K562 (cell line): ENCODE data around the gene NT5C1A. TPM values are rescaled to one million over a fixed set of nuclear protein-coding genes. Genes with fewer than 3 reads are reported as not detected.

Experiments
- CBFA2T3 ChIP-seq: fragments of 450-650 bp; IDR thresholded peaks from 2 replicates; pipeline ENCODE4 v1.6.1; 2017
- CHD2 ChIP-seq: IDR thresholded peaks from 2 replicates; pipeline ENCODE4 v1.6.1; 2011; ENCODE audit warnings: low read depth, low read length
- CREB1 ChIP-seq, 2 experiments: sonication (generic) in 1 of 2; formaldehyde crosslinking in 1 of 2; IDR thresholded peaks; 2 replicates each; pipeline versions ENCODE4 v1.6.1 to v1.8.0; 2012 to 2022; ENCODE audit warnings: inconsistent platforms in 1 of 2, mild to moderate bottlenecking in 1 of 2, missing genetic modification reagents in 1 of 2, moderate library complexity in 1 of 2
- ERF ChIP-seq: fragments of 450-650 bp; formaldehyde crosslinking; IDR thresholded peaks from 2 replicates; pipeline ENCODE4 v1.4.0; 2020; ENCODE audit warnings: mild to moderate bottlenecking, mixed read lengths
- FOSL1 ChIP-seq: fragments of 200-800 bp; sonication (Bioruptor generic); conservative IDR thresholded peaks from 2 replicates; pipeline ENCODE4 v1.6.1; 2016; ENCODE audit warnings: missing genetic modification characterization, missing compliant biosample characterization
- HCFC1 ChIP-seq: IDR thresholded peaks from 2 replicates; pipeline ENCODE4 v1.6.1; 2012; ENCODE audit warnings: low read depth, low read length, improper control_type of control experiment
- HMGN3 ChIP-seq: IDR thresholded peaks from 2 replicates; pipeline ENCODE4 v1.6.1; 2011; ENCODE audit warnings: borderline replicate concordance, low read depth, mild to moderate bottlenecking, mixed read lengths, low read length; ENCODE audit not compliant: insufficient read length; ENCODE audit errors: extremely low read depth
- HNRNPL ChIP-seq: fragments of 200-400 bp; formaldehyde crosslinking; IDR thresholded peaks from 2 replicates; pipeline ENCODE4 v1.6.1; 2017; ENCODE audit warnings: low read depth, mild to moderate bottlenecking, low read length
- MAFK ChIP-seq: IDR thresholded peaks from 2 replicates; pipeline ENCODE4 v1.6.1; 2011; ENCODE audit warnings: low read length, improper control_type of control experiment
- NBN ChIP-seq: fragments of 450-650 bp; IDR thresholded peaks from 2 replicates; pipeline ENCODE4 v1.6.1; 2016; ENCODE audit warnings: low read depth, mild to moderate bottlenecking
- NFE2 ChIP-seq: IDR thresholded peaks from 2 replicates; pipeline ENCODE4 v1.6.1; 2014; ENCODE audit warnings: antibody characterized with exemption, low read depth
- NFE2L1 ChIP-seq: fragments of 450-650 bp; IDR thresholded peaks from 2 replicates; pipeline ENCODE4 v1.6.1; 2016; ENCODE audit warnings: missing genetic modification characterization, low read depth, mild to moderate bottlenecking, missing compliant biosample characterization, moderate library complexity, borderline replicate concordance
- NR1H2 ChIP-seq: sonication (generic); formaldehyde crosslinking; IDR thresholded peaks from 2 replicates; pipeline ENCODE4 v1.4.0; 2020; ENCODE audit warnings: mild to moderate bottlenecking, missing genetic modification reagents
- POLR2AphosphoS5 ChIP-seq: IDR thresholded peaks from 2 replicates; pipeline ENCODE4 v1.6.1; 2011; ENCODE audit warnings: mild to moderate bottlenecking, low read depth, low read length, moderate library complexity; ENCODE audit not compliant: control insufficient read depth, insufficient read depth
- RBFOX2 ChIP-seq: fragments of 200-400 bp; formaldehyde crosslinking; IDR thresholded peaks from 2 replicates; pipeline ENCODE4 v1.6.1; 2017; ENCODE audit warnings: low read depth, mild to moderate bottlenecking, low read length, moderate library complexity
- SMC3 ChIP-seq: conservative IDR thresholded peaks from 2 replicates; pipeline ENCODE4 v1.6.1; 2011; ENCODE audit warnings: low read depth, low read length, improper control_type of control experiment; ENCODE audit not compliant: insufficient read depth
- SNRNP70 ChIP-seq: fragments of 200-400 bp; formaldehyde crosslinking; optimal IDR thresholded peaks from 2 replicates; pipeline ENCODE3; 2017; ENCODE audit warnings: low read depth, low read length
- ZNF3 ChIP-seq: fragments of 250-450 bp; sonication (Bioruptor Pico); IDR thresholded peaks from 2 replicates; pipeline ENCODE4 v1.5.0; 2021; ENCODE audit warnings: mild to moderate bottlenecking, moderate library complexity
- ZNF830 ChIP-seq: fragments of 250-450 bp; sonication (Bioruptor Pico); IDR thresholded peaks from 2 replicates; pipeline ENCODE4 v1.5.0; 2021; ENCODE audit warnings: mild to moderate bottlenecking
- polyA plus RNA-seq, 8 experiments: library from polyadenylated mRNA; depleted of rRNA in 4 of 8; stranded (reverse) in 5 of 8; unstranded in 3 of 8; fragments of >200 nt; fragmentation: Nextera tagmentation in 2 of 8; fragmentation: Illumina TruSeq in 1 of 8; extraction: Ambion mirVana in 2 of 8; extraction: Trizol in 1 of 8; gene quantifications; 2 replicates each; pipeline versions ENCODE4 v1.2.1 to v1.2.3, GENCODE V29; 2011 to 2014; ENCODE audit warnings: inconsistent platforms in 1 of 8, missing spikeins in 1 of 8
- total RNA-seq, 7 experiments: library from RNA; depleted of rRNA in 6 of 7; stranded (reverse); fragments of >200 nt in 6 of 7; fragmentation: Illumina TruSeq in 2 of 7; extraction: Trizol in 2 of 7; gene quantifications; 2 replicates each; pipeline versions ENCODE4 v1.2.1 to v1.2.3, GENCODE V29; 2011 to 2021; ENCODE audit warnings: low replicate concordance in 1 of 7
- TF ChIP-seq, protein P1 (sequence below): fragments of 200-400 bp; formaldehyde crosslinking; IDR thresholded peaks from 2 replicates; pipeline ENCODE4 v1.6.1; 2017; ENCODE audit warnings: mild to moderate bottlenecking, low read depth, low read length, moderate library complexity
- TF ChIP-seq, protein P2 (sequence below): sonication (generic); IDR thresholded peaks from 2 replicates; pipeline ENCODE4 v1.6.1; 2016
- TF ChIP-seq, protein P3 (sequence below): fragments of 250-450 bp; sonication (Bioruptor Pico); IDR thresholded peaks from 2 replicates; pipeline ENCODE4 v1.8.0; 2022; ENCODE audit warnings: moderate library complexity, mild to moderate bottlenecking, inconsistent platforms
- TF ChIP-seq, protein P4 (sequence below), 2 experiments: fragments of 450-650 bp; conservative IDR thresholded peaks; 2 replicates each; pipeline ENCODE4 v1.6.1; 2017; ENCODE audit warnings: mild to moderate bottlenecking in 2 of 2, moderate library complexity in 2 of 2

The NT5C1A gene
- total and polyA plus RNA-seq, 9 of the 15 experiments (the other 6 are each of a cell fraction or from before 2014, with no cell fraction given): not detected

DNA sequence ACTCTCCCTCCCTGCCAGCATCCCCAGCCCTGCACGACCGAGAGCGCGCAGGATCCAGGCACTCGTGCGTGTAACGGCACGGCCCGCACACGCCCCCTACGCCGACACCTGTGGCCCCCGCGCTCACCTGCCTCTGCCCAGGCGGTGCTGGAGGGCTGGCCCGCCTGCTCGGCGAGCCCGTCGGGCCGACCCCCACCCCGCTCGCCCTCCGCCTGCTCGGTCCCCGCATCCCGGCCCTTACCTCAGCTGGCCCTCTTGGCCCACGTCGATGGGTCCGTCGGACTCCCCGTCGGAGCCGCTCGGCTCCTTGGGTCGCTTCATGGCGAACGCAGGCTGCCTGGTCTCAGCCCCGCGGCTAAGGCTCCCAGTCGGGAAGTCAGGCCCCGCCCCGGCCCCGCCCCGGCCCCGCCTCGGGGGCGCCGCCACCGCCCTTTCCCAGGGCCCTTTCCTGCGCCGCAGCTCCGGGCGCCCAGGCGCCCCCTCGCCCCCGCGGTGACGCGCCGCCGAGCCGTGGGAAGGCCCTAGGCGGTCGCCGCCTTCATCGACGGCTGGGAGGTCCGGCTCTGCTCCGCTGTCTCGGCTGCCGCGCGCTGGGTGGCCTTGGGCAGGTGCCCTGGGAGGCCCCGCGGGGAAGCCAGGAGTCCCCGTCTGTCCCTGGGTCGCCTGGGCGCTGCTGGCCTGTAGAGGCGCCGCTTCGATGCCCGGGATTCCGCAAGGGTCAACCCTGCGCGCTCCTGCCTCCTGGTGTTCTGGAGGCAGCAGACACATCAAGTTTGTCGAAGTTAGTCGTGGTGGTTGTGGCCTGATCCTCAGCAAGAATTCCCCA is 32.4 kb downstream of the NT5C1A start, which contains the start of gene HEYL (continued):
- TF ChIP-seq, protein P1, sequence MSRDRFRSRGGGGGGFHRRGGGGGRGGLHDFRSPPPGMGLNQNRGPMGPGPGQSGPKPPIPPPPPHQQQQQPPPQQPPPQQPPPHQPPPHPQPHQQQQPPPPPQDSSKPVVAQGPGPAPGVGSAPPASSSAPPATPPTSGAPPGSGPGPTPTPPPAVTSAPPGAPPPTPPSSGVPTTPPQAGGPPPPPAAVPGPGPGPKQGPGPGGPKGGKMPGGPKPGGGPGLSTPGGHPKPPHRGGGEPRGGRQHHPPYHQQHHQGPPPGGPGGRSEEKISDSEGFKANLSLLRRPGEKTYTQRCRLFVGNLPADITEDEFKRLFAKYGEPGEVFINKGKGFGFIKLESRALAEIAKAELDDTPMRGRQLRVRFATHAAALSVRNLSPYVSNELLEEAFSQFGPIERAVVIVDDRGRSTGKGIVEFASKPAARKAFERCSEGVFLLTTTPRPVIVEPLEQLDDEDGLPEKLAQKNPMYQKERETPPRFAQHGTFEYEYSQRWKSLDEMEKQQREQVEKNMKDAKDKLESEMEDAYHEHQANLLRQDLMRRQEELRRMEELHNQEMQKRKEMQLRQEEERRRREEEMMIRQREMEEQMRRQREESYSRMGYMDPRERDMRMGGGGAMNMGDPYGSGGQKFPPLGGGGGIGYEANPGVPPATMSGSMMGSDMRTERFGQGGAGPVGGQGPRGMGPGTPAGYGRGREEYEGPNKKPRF: no peak
- TF ChIP-seq ZNF830 (CRISPR knock-in tag) (0 out of 2 replicates have a peak, but pooled peaks have one; percentile 22), NFE2 (no peak), FOSL1 (tag) (peak; percentile 43; the same call in 1 of the 2 replicates), CBFA2T3 (no peak), ZNF3 (no peak), MAFK (no peak), CHD2 (no peak), RBFOX2 (peak; percentile 67), NR1H2 (CRISPR knock-in tag) (no peak), POLR2AphosphoS5 (no peak), HCFC1 (0 out of 2 replicates have a peak, but pooled peaks have one; percentile 34), NBN (no peak), HNRNPL (peak; percentile 67), NFE2L1 (tag) (no peak), HMGN3 (peak; percentile 75), ERF (CRISPR knock-in tag) (0 out of 2 replicates have a peak, but pooled peaks have one; percentile 59), CREB1 (IDR thresholded peaks at IDR 0.05) (peak; percentile 11; the same call in 1 of the 2 replicates), CREB1 (CRISPR knock-in tag; IDR thresholded peaks at IDR 0.05) (peak; percentile 70; the same call in 1 of the 2 replicates), SMC3 (0 out of 2 replicates have a peak, but pooled peaks have one; percentile 29), SNRNP70 (no peak)
- TF ChIP-seq, protein P2, sequence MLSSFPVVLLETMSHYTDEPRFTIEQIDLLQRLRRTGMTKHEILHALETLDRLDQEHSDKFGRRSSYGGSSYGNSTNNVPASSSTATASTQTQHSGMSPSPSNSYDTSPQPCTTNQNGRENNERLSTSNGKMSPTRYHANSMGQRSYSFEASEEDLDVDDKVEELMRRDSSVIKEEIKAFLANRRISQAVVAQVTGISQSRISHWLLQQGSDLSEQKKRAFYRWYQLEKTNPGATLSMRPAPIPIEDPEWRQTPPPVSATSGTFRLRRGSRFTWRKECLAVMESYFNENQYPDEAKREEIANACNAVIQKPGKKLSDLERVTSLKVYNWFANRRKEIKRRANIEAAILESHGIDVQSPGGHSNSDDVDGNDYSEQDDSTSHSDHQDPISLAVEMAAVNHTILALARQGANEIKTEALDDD: 0 out of 2 replicates have a peak, but pooled peaks have one; percentile 23
- TF ChIP-seq, protein P3, sequence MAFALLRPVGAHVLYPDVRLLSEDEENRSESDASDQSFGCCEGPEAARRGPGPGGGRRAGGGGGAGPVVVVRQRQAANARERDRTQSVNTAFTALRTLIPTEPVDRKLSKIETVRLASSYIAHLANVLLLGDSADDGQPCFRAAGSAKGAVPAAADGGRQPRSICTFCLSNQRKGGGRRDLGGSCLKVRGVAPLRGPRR (CRISPR knock-in tag): no peak
- TF ChIP-seq, protein P4, sequence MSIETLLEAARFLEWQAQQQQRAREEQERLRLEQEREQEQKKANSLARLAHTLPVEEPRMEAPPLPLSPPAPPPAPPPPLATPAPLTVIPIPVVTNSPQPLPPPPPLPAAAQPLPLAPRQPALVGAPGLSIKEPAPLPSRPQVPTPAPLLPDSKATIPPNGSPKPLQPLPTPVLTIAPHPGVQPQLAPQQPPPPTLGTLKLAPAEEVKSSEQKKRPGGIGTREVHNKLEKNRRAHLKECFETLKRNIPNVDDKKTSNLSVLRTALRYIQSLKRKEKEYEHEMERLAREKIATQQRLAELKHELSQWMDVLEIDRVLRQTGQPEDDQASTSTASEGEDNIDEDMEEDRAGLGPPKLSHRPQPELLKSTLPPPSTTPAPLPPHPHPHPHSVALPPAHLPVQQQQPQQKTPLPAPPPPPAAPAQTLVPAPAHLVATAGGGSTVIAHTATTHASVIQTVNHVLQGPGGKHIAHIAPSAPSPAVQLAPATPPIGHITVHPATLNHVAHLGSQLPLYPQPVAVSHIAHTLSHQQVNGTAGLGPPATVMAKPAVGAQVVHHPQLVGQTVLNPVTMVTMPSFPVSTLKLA (conservative IDR thresholded peaks at IDR 0.05): no peak; a peak in 1 of 4 replicates
